Measurements from ENCODE around the gene KCNQ2. TPM values are rescaled to one million over a fixed set of nuclear protein-coding genes. Genes with fewer than 3 reads are reported as not detected.
"Not testable (repeated sequence)": the region's sequence is repeated elsewhere in the genome, so short reads cannot be mapped to it uniquely, and the experiment has no call there.

KCNQ2 gene
- total RNA-seq, 1 donor from 2014 or later = 157 TPM

- H3K4me1 Mint-ChIP-seq = peaks cover 8% of the 10 kb centered on the region
- H3K4me3 Mint-ChIP-seq = peak overlapping the region; percentile 83
- H3K27ac Mint-ChIP-seq (ENCODE audit: unreplicated experiment) = peak overlapping the region; percentile 50
- peaks cover 26% of the 10 kb centered on the region for H3K27me3 Mint-ChIP-seq (ENCODE audit: low read depth)
- no peaks in the 10 kb centered on the region for H3K9me3 Mint-ChIP-seq
- no peak for DNase-seq (ENCODE audit: low read depth, low spot score)
- TF ChIP-seq CTCF (conservative IDR thresholded peaks at IDR 0.05) = peak; percentile 12
- H3K36me3 Mint-ChIP-seq (ENCODE audit: low read depth) = peaks cover 5% of the 10 kb centered on the region
These were observed 46.7 kb upstream of the KCNQ2 start for GRCh38 chr20:63518946-63519667.

GRCh38 chr20:63518351-63518861 lies 46.0 kb upstream of the KCNQ2 start:
- peak overlapping the region; percentile 83 for H3K4me3 Mint-ChIP-seq
- H3K4me1 Mint-ChIP-seq = peaks cover 4% of the 10 kb centered on the region
- no peak overlapping the region for H3K27ac Mint-ChIP-seq (ENCODE audit: unreplicated experiment)
- peak; percentile 38 for TF ChIP-seq CTCF (conservative IDR thresholded peaks at IDR 0.05)
- H3K27me3 Mint-ChIP-seq (ENCODE audit: low read depth) = peaks cover 30% of the 10 kb centered on the region
- peaks cover 3% of the 10 kb centered on the region for H3K36me3 Mint-ChIP-seq (ENCODE audit: low read depth)
- peaks cover 1% of the 10 kb centered on the region for H3K9me3 Mint-ChIP-seq
- no peak for DNase-seq (ENCODE audit: low read depth, low spot score)

- H3K27ac Mint-ChIP-seq (ENCODE audit: unreplicated experiment) = no peak overlapping the region
These were observed 45.2 kb upstream of the KCNQ2 start for GRCh38 chr20:63517376-63518309.

GRCh38 chr20:63514520-63514919 lies 42.1 kb upstream of the KCNQ2 start:
- DNase-seq (ENCODE audit: low read depth, low spot score); H3K36me3 Mint-ChIP-seq (ENCODE audit: low read depth); H3K27ac Mint-ChIP-seq (ENCODE audit: unreplicated experiment); H3K9me3 Mint-ChIP-seq; H3K4me1 Mint-ChIP-seq: not testable (repeated sequence)
- Mint-ChIP-seq H3K27me3 (ENCODE audit: low read depth) (peaks cover 52% of the 10 kb centered on the region), H3K4me3 (peak overlapping the region; percentile 45)

More at GRCh38 chr20:63517376-63518309, 45.2 kb upstream of the KCNQ2 start:
- peaks cover 2% of the 10 kb centered on the region for H3K36me3 Mint-ChIP-seq (ENCODE audit: low read depth)
- H3K4me1 Mint-ChIP-seq = peaks cover 4% of the 10 kb centered on the region
- H3K9me3 Mint-ChIP-seq = peaks cover 4% of the 10 kb centered on the region
- DNase-seq (ENCODE audit: low read depth, low spot score) = no peak
- H3K27me3 Mint-ChIP-seq (ENCODE audit: low read depth) = peaks cover 38% of the 10 kb centered on the region
- H3K4me3 Mint-ChIP-seq = peak overlapping the region; percentile 83
- no peak for TF ChIP-seq CTCF (conservative IDR thresholded peaks at IDR 0.05)

GRCh38 chr20:63513207-63513606 lies 40.8 kb upstream of the KCNQ2 start:
- no peak for DNase-seq (ENCODE audit: low read depth, low spot score)
- Mint-ChIP-seq H3K4me3 (no peak overlapping the region), H3K9me3 (peaks cover 4% of the 10 kb centered on the region), H3K4me1 (no peaks in the 10 kb centered on the region), H3K27me3 (ENCODE audit: low read depth) (peaks cover 50% of the 10 kb centered on the region), H3K36me3 (ENCODE audit: low read depth) (no peaks in the 10 kb centered on the region), H3K27ac (ENCODE audit: unreplicated experiment) (no peak overlapping the region)
- TF ChIP-seq CTCF (conservative IDR thresholded peaks at IDR 0.05) = no peak
